Measurements from ENCODE around the gene TMC6.

DNA sequence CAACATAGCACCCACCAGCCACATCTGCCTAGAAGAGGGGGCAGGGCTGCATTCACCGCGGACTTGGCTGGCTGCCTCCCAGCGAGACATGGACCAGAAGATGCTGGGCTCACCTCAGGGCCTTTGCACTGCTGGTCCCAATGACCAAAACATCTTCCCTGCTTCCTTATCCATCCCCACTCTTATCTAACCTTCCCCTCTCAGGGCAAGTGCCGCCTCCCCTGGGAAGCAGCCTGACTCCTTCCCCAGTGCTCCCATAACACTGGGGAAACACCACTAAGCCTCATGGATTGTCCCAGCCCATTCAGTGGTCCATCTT, 5.7 kb downstream of the TMC6 start:
- no peak for TF ChIP-seq RAD21 (IDR thresholded peaks at IDR 0.05)
- no peak for TF ChIP-seq REST (IDR thresholded peaks at IDR 0.05)
- no peak for TF ChIP-seq CTCF (IDR thresholded peaks at IDR 0.05; ENCODE audit: low read depth, low read length, missing input control)
- TF ChIP-seq TAF1 (conservative IDR thresholded peaks at IDR 0.05): no peak
- TF ChIP-seq, protein P1, sequence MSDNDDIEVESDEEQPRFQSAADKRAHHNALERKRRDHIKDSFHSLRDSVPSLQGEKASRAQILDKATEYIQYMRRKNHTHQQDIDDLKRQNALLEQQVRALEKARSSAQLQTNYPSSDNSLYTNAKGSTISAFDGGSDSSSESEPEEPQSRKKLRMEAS (IDR thresholded peaks at IDR 0.05): no peak
- no peak for TF ChIP-seq ATF3 (IDR thresholded peaks at IDR 0.05)
- TF ChIP-seq, protein P2, sequence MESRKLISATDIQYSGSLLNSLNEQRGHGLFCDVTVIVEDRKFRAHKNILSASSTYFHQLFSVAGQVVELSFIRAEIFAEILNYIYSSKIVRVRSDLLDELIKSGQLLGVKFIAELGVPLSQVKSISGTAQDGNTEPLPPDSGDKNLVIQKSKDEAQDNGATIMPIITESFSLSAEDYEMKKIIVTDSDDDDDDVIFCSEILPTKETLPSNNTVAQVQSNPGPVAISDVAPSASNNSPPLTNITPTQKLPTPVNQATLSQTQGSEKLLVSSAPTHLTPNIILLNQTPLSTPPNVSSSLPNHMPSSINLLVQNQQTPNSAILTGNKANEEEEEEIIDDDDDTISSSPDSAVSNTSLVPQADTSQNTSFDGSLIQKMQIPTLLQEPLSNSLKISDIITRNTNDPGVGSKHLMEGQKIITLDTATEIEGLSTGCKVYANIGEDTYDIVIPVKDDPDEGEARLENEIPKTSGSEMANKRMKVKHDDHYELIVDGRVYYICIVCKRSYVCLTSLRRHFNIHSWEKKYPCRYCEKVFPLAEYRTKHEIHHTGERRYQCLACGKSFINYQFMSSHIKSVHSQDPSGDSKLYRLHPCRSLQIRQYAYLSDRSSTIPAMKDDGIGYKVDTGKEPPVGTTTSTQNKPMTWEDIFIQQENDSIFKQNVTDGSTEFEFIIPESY (IDR thresholded peaks at IDR 0.05): no peak
- no peak for TF ChIP-seq NR2F2 (IDR thresholded peaks at IDR 0.05)
